Stimulated activated CD4-positive, alpha-beta T cell treated with anti-CD3 and anti-CD28 coated beads, TNF-alpha, amount 100 ng/mL, for 4 hours (primary cell): ENCODE data around the gene TSHR.

Experiments used
- DNase-seq, 3 experiments: peaks; one replicate each; pipeline ENCODE4 v3.0.0-alpha.2; 2020; ENCODE audit warnings: low read depth in 3 of 3

TSHR gene

GRCh38 chr14:81177225-81177624 is 221.8 kb downstream of the TSHR start:
- no peak for DNase-seq

- no peak for DNase-seq
Observed at GRCh38 chr14:81178063-81178462, 222.6 kb downstream of the TSHR start.

- DNase-seq: no peak
Observed at GRCh38 chr14:81179631-81180030, 224.2 kb downstream of the TSHR start.

GRCh38 chr14:81187832-81188522 is 232.6 kb downstream of the TSHR start:
- DNase-seq: no peak

GRCh38 chr14:81192594-81192993 is 237.2 kb downstream of the TSHR start:
- DNase-seq: no peak

GRCh38 chr14:81193924-81194633 is 238.7 kb downstream of the TSHR start:
- no peak for DNase-seq
